Stimulated activated CD4-positive, alpha-beta T cell treated with anti-CD3 and anti-CD28 coated beads, Interleukin-4, amount 100 ng/mL, for 48 hours (primary cell): ENCODE data around the gene POLK.
"Not testable (repeated sequence)": the region's sequence is repeated elsewhere in the genome, so short reads cannot be mapped to it uniquely, and the experiment has no call there.

Experiments
- DNase-seq, 2 donors: peaks; one replicate each; pipeline ENCODE4 v3.0.0-alpha.2; 2020; ENCODE audit warnings: low read depth in 2 of 2

The POLK gene

DNA sequence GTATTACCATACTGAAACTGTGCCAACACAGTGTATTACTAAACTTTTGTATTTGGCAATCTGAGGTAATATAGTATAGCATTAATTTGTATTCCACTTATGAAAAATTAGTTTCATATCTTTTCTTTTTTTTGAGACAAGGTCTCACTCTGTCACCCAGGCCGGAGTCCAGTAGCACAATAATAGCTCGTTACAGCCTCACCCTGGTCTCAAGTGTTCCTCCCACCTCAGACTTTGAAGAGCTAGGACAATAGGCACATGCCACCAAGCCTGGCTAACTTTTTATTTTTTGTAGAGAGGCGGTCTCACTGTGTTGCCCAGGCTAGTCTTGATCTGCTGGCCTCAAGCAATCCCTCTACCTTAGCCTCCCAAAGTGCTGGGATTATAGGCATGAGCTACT lies 36.1 kb downstream of the POLK start:
- no peak for DNase-seq

DNA sequence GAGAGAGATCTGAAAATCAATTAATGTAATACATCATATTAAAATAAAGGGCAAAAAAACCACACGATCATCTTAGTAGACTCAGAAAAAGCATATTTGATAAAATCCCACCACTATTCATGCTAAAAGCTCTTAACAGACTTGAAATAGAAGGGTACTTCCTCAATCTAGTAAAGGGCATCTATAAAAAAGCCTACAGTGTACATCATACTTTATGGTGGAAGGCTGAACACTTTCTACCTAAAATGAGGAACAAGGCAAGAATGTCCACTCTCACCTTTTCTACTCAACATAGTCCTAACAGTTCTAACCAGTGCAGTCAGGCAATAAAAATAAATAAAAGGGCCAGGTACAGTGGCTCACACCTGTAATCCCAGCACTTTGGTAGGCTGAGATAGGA lies 38.9 kb downstream of the POLK start:
- DNase-seq: no peak

DNA sequence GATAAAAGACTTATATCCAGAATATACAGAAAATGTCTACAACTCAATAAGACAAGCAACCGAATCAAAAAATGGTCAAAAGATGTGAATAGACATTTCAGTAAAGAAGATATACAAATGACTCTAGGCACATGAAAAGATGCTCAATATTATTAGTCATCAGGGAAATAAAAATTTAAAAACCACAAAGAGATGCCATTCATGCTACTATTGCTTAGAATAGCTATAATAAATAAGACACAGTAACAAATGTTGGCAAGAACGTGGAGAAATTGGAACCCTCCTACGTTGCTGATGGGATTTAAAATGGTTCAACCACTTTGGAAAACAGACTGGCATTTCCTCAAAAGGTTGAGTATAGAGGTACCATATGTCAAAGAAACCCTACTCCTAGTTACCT lies 39.8 kb downstream of the POLK start:
- DNase-seq: no peak

DNA sequence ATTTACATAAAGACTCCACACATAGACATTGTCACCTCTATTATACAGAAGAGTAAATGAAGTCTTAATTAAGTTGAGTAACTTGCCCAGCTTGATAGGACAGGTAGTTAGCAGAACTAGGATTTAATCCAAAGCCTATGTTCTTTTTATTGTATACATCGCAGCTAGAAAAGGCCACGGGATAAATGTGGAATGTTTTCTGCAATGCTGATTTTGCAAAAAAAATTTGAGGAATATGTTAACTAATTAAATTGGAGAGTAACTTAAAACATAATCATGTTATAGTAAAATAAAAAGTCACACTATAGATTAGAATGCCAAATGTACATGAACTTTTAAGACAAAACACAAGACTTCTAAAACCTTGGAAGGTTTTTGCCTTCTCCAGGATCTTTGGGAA lies 41.1 kb downstream of the POLK start:
- DNase-seq: no peak

DNA sequence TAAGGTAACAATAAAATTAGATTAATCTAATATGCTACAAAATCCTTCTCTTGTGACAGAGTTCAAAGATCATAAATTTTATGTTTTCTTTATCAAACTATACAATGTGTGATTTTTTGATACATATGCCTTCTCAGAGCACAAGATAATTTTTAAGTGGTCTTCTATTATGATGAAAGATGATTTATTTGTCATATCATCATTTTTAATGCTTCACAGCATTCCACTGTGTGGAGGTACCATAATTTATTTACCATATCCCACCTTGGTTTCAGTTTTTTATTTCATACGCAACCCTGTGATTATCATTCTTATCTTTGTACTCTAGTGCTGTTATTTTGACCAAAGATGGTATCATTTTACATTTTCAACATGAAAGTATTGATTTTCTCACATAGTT lies 41.7 kb downstream of the POLK start:
- DNase-seq: no peak

DNA sequence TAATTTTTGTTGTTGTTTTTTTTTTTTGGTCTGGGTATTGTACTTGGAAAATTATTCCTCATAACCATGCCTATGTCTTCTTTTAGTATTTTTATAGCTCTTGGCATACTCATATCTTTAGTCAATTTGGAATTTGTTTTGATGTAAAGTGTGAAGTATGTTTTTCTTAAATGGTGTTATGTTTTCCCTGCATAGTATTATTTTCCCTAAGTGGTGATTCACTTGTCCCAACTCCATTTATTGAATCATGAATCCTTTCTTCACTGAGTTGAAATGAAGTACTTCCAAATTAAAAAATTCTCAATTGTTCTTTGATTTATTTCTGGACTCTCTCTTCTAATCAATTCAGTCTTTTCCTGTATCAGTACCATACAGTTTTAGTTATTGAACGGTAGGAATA lies 46.5 kb downstream of the POLK start:
- DNase-seq: no peak

DNA sequence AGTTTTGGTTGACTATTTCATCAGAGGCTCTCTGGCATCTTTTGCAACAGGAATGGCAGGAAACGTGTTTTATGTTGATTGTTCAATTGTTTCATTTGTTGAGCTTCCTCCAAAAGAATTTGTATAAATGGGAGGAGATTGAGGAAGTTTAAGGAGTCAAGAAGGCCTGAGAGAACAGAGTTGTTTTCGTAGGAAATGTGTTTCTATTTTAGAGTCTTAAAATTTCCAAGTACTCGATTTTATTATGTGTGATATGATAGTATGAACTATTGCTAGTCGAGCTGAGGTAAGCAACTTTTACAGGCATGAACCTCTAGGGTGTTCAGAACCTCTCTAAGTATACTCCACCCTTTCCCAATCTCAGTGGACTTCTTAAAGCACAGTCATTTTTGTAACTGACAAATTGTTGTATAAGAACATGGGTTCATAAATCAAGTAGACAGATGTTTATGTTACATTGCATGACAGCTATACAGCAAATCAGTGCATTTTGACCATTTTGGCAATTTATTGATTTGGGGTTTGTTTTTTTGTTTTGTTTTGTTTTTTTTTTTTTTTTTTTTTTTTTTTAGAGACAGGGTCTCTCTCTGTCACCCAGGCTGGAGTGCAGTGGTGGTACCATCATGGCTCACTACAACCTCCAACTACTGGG lies 47.4 kb downstream of the POLK start:
- no peak for DNase-seq

DNA sequence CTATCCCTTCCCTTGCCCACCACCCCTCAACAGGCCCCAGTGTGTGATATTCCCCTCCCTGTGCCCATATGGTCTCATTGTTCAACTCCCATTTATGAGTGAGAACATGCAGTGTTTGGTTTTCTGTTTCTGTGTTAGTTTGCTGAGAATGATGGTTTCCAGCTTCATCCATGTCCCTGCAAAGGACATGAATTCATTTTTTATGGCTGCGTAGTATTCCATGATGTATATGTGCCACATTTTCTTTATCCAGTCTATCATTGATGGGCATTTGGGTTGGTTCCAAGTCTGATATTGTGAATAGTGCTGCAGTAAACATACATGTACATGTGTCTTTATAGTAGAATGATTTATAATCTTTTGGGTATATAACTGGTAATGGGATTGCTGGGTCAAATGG lies 49.0 kb downstream of the POLK start:
- not testable (repeated sequence) for DNase-seq

DNA sequence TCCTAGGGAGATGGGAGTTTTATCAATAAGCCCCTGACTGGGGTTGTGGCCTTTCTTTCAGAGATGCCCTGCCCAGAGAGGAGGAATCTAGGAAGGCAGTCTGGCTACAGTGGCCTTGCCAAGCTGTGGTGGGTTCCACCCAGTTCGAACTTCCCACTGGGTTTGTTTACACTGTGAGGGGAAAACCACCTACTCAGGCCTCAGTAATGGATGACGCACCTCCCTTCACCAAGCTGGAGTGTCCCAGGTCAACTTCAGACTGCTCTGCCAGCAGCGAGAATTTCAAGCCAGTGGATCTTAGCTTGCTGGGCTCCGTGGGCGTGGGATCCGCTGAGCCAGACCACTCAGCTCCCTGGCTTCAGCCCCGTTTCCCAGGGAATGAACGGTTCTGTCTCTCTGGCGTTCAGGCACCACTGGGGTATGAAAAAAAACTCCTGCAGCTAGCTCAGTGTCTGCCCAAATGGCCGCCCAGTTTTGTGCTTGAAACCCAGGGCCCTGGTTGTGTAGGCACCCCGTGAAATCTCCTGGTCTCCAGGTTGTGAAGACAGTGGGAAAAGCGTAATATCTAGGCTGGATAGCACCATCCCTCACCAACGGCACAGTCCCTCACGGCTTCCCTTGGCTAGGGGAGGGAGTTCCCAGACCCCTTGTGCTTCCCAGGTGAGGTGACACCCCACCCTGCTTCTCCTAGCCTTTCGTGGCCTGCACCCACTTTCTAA lies 54.5 kb downstream of the POLK start:
- DNase-seq: peak in 1 of 2 donors; percentile 7

DNA sequence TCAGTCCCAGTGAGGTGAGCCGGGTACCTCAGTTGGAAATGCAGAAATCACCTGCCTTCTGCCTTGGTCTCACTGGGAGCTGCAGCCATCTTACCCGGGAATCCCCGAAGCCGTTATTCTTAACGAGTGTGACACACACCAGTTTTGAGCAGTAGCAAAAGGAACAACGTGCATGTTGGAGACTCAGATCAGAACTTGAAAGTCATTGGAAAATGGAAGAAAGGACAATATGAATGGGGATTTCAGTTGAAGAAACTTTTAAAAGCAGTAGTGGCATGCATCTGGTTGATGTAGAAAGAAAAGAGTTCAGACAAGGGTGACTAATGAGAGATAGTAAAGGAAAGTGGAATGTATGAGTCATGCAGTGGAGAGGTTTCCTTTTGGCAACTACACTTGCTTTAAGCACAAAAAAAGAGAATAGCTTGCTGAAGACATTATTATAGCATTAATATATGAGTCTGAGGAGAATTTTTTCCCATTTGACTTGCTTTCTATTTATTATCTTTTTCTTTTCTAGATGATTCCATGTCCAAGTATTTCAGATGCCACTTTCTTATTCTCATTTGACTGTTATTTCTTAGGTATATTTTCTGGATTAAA lies 55.1 kb downstream of the POLK start:
- peak in 1 of 2 donors; percentile 61 for DNase-seq

DNA sequence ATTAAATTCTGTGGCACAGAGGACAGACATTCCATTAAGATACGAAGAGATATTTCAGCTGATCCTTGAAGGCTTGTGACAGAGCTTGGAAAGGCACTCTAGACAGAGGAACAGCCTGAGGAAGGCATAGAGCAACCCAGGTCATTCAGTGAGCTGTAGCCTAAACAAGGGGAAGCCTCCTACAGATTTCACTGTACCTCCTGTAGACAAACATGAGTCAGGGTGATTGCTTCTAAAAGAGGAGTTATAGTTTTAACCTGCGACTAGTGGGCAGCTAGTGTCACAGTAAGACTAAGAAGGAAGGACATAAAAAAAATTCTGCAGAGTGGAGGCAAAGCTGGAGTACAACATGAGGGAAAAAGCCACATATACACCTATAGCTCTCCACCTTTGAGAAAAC lies 56.0 kb downstream of the POLK start:
- DNase-seq: no peak

DNA sequence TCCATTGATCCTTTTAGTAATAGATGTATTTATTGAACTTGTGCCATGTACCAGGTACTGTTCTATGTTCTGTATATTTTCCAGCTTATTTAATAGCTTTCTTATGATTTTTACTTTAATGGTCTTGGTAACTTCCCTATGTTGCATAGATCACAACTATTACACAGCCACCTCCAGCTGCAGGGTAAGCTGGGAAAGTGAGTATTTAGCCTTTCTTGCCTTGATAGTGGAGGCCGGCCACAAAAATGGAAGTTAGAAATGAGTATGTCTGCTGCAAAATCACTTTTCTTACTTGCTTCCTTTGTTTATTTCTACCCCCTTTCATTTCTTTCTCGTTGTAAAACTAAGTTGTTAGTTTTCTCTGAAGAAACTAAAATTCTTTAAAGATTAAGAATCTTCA lies 56.5 kb downstream of the POLK start:
- DNase-seq: no peak

DNA sequence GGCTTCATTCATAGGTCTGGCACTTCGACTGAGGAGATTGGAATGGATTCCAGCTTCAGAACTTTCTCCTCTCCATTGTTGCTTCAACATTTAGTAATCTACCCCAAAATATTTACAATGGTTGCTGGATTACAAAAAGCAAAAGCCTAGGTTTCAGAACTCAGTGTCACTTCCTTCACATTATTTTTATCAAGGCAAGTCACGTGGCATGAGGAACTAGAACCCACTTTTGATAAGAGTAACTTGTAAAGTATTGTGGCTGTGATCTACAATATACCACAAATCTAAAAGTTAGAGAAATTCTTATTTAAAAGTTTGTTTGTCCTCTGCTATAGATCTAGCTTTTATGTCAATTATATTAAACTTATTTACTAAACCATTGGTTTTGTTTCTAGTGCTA lies 59.9 kb downstream of the POLK start:
- no peak for DNase-seq

DNA sequence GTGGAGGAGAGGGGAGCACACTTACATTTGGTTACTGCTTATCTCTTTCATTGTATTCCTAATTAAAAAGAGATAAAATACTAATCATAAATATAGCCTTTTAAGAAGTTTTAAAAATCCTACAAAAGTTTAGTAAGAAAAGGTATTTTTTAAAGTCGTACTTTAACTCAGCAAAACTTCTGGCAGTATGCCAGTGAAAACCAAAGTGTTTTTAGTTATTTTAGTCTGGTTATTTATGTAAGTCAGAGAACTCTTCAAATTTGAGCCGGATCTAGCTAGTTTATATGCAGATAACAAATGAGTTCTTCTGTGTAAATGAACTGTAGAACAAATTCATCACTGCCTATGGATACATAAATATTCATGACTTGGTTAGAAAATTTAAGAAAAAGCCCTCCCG lies 63.1 kb downstream of the POLK start:
- DNase-seq: no peak

DNA sequence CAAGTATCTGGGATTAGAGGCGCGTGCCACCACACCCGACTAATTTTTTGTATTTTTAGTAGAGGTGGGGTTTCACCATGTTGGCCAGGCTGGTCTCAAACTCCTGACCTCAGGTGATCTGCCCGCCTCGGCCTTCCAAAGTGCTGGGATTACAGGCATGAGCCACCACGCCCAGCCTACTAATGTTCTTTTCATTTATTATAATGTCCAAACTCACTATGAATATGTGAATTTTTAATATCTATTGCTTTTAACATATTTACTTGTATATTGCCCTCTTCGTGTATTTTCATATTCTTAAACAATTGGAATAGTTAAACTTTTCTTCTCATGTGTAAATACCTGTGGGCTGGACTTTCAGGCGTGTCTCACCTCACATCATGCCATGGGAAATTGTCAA lies 66.6 kb downstream of the POLK start:
- DNase-seq: not testable (repeated sequence)

DNA sequence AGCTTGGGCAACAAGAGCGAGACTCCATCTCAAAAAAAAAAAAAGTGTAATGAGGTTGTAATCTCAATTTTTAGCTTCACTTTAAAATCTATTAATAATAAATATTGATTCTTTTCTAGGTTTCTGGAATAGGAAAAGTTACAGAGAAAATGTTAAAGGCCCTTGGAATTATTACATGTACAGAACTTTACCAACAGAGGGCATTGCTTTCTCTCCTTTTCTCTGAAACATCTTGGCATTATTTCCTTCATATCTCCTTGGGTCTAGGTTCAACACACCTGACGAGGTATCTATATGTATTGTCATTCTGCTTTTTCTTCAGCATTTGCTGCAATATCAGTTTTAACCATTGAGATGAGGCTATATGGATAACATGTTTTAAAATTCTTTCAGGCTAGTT lies 73.0 kb downstream of the POLK start:
- no peak for DNase-seq

DNA sequence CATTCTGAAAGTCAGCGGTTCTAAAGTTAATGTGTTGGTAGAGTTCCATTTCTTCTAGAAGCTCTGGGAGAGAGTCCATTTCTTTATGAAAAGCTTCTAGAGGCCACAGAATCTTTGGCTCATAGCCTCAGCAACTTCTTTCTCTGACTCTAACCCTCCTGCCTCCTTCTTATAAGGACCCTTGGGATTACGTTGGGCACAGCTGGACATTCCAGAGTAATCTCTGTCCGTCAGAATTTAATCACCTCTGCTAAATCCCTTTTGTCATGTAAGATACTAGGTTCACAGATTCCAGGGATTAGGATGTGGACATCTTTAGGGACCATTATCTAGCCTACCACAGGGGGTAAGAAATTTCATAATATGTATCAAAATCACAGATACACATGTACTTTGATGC lies 77.0 kb downstream of the POLK start:
- DNase-seq: no peak

DNA sequence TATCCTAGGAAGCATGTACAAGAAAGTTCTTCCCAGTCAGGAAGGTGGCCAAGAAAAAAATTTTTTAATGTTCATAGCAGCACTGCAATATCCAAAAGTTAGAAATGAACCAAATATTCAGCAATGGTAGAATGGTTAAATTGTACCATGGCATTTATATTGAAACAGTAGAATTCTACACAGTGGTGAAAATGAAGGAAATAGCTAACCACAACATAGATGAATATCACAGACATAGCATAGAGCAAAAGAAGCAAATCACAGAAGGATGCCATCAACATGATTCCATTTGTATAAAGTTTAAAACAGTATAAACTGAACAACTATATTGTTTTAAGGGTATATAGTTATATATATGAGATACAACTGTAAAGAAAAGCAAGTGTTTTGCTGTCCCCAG lies 88.8 kb downstream of the POLK start:
- no peak for DNase-seq

DNA sequence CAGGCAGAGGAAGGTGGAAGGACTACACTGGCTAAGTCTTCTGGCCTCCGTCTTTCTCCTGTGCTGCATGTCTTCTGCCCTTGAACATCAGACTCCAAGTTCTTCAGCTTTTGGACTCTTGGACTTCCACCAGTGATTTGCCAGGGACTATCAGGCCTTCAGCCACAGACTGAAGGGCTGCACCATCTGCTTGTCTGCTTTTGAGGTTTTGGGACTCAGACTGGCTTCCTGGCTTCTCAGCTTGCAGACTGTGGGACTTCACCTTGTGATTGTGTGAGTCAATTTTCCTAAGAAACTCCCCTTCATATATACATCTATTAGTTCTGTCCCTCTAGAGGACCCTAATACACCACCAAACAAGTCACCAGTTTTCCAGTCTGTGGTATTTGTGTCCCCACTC lies 89.9 kb downstream of the POLK start:
- DNase-seq: no peak

DNA sequence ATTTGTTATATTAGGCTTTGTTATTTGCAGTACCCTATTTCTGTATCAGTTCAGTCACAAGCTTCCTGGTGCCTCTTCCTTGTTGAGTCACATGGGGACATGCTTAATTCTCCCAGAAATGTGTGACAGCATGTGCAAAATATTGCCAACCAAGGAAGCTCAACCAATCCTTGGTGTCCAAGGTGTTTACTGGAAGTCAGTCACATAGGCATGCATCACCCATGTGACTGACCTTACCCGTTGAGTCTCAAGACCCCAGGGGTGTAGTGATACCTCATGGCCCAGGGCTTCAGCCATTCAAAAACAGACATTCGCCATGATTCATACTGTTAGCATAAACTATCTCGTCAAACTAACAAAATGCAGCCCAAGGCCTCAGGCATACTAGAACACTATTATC lies 90.3 kb downstream of the POLK start:
- no peak for DNase-seq

DNA sequence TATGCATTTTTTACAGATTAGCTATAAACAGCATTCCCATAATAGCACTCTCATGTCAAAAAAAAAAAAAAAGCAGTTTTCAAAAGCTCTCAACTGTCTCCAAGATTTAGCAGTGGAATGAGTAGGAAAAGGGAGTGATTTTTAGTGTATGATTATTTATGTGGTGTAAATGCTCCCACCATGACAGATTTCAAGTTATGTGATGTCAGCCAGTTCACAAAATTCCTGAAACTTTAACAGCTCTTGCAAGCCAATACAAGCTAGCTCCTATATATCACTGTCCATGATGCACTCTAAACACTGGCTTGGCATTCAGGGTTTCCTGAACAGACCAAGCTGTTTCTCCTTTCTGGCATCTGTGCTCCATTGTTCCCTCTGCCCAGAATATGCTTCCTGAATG lies 91.7 kb downstream of the POLK start:
- DNase-seq: no peak

DNA sequence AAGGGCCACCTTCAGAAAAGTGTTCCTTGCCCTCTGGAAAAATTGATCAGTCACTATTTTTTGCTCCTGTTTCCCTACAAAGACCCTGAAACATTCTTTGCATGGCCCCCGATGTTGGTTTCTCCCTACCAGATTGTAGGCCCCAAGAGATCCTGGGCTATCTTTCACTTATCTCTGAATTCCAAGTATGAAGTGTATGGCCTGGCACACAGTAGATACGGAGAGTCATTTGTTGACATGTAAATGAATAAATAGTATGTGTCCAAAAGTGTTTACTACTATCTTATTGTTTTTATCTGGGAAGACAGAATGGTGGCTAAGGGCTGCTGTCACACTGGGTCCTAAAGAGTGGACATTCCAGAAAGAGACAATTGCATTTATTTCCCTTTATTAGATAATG lies 92.1 kb downstream of the POLK start:
- DNase-seq: no peak

DNA sequence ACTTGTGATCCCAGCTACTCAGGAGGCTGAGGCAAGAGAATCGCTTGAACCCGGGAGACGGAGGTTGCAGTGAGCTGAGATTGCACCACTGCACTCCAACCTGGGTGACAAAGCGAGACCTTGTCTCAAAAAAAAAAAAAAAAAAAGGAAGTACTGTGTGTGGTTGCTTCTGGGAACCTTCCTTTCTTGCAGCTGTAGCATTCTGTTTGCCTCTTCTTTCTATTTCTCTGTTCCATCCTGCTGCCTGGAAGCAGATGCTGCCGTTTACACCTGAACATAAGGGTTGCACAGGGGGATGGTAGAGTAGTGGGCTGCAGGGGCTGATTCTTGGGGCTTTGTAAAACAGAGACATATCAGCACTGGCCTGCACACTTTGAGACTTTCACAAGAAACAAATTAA lies 95.7 kb downstream of the POLK start:
- DNase-seq: not testable (repeated sequence)
